A673 (cell line): ENCODE data around the gene SLC6A2. TPM values are rescaled to one million over a fixed set of nuclear protein-coding genes. Genes with fewer than 3 reads are reported as not detected.

Source experiments
- BruUV-seq: library from RNA; stranded (reverse); fragments of 400-500 nt; replicated peaks from 2 replicates; lab custom pipeline; 2021; lab: Mats Ljungman, UMichigan
- CTCF ChIA-PET: fragments of 300-600 bp; sonication (Branson Sonifier 250); formaldehyde crosslinking; loops from one replicate; lab custom pipeline; 2022; ENCODE audit warnings: antibody characterized with exemption; lab: Charles Lee
- POLR2A ChIA-PET: fragments of 300-600 bp; sonication (Branson Sonifier 250); formaldehyde crosslinking; loops from one replicate; lab custom pipeline; 2022; ENCODE audit warnings: antibody characterized with exemption; ENCODE audit not compliant: low non-redundant PET; lab: Charles Lee
- DNase-seq: peaks from one replicate; pipeline ENCODE4 v3.0.0-alpha.2; 2015; ENCODE audit warnings: low spot score
- H3K27ac ChIP-seq: fragments of 200-600 bp; sonication (generic); 2 replicates; pipeline ENCODE4 v1.5.1; 2016; ENCODE audit warnings: mixed run types, low read depth, mild to moderate bottlenecking, mixed read lengths, antibody characterized with exemption, low read length; ENCODE audit not compliant: poor library complexity, severe bottlenecking
- H3K27me3 ChIP-seq: fragments of 200-600 bp; sonication (generic); replicated peaks from 2 replicates; pipeline ENCODE4 v1.6.1; 2017; ENCODE audit warnings: mixed run types, low read depth, mild to moderate bottlenecking, mixed read lengths, antibody characterized with exemption, low read length; ENCODE audit not compliant: insufficient read depth, poor library complexity
- H3K36me3 ChIP-seq: fragments of 200-600 bp; sonication (generic); 2 replicates; pipeline ENCODE4 v1.6.1; 2016; ENCODE audit warnings: mixed run types, mild to moderate bottlenecking, mixed read lengths, antibody characterized with exemption, low read length; ENCODE audit not compliant: insufficient read depth, poor library complexity, severe bottlenecking
- H3K4me1 ChIP-seq: fragments of 200-600 bp; sonication (generic); 2 replicates; pipeline ENCODE4 v1.6.1; 2017; ENCODE audit warnings: mixed run types, mild to moderate bottlenecking, mixed read lengths, antibody characterized with exemption, low read length; ENCODE audit not compliant: insufficient read depth, poor library complexity, severe bottlenecking
- H3K4me3 ChIP-seq: fragments of 200-600 bp; sonication (generic); 2 replicates; pipeline ENCODE4 v1.5.1; 2016; ENCODE audit warnings: low read depth, mixed run types, mild to moderate bottlenecking, mixed read lengths, low read length; ENCODE audit not compliant: poor library complexity, severe bottlenecking
- H3K9me3 ChIP-seq: fragments of 200-600 bp; sonication (generic); 2 replicates; pipeline ENCODE4 v1.6.1; 2016; ENCODE audit warnings: mixed run types, low read depth, mild to moderate bottlenecking, mixed read lengths, antibody characterized with exemption, low read length; ENCODE audit not compliant: poor library complexity, severe bottlenecking
- CTCF ChIP-seq: fragments of 300-800, 200-600 bp; sonication (generic); conservative IDR thresholded peaks from 2 replicates; pipeline ENCODE4 v1.5.1; 2017; ENCODE audit warnings: low read depth, mild to moderate bottlenecking, antibody characterized with exemption, low read length, moderate library complexity, mixed read lengths
- EZH2 ChIP-seq: fragments of 200-600 bp; sonication (generic); IDR thresholded peaks from 2 replicates; pipeline ENCODE4 v1.6.1; 2017; ENCODE audit warnings: borderline replicate concordance, low read depth, mild to moderate bottlenecking, mixed read lengths, antibody characterized with exemption, low read length; ENCODE audit not compliant: poor library complexity, severe bottlenecking
- intact Hi-C: fragments of 100-400 bp; cut with micrococcal nuclease; formaldehyde crosslinking; loops from one replicate; pipeline ENCODE4 v1.10.0; 2022; ENCODE audit not compliant: unreplicated experiment
- total RNA-seq: library from RNA; stranded (reverse); gene quantifications from 2 replicates; pipeline ENCODE4 v1.2.3, GENCODE V29; 2021

The SLC6A2 gene
- total RNA-seq, 1 experiment from 2014 or later: not detected

- Histone ChIP-seq H3K4me1 (no peaks in the 10 kb centered on the region), H3K4me3 (no peak overlapping the region), H3K9me3 (no peaks in the 10 kb centered on the region), H3K27me3 (no peaks in the 10 kb centered on the region), H3K27ac (no peak overlapping the region), H3K36me3 (no peaks in the 10 kb centered on the region)
- ChIA-PET POLR2A (no interaction called here), CTCF (no interaction called here)
- no peak for DNase-seq
- no TSS peak for BruUV-seq
- no peak for TF ChIP-seq EZH2
- TF ChIP-seq CTCF: no peak
- intact Hi-C loops: no loop called here
These were observed 15.6 kb downstream of the SLC6A2 start for GRCh38 chr16:55671206-55671973.

GRCh38 chr16:55671974-55672280 is 16.1 kb downstream of the SLC6A2 start:
- no peaks in the 10 kb centered on the region for H3K36me3 ChIP-seq
- no peak overlapping the region for H3K4me3 ChIP-seq
- TF ChIP-seq CTCF: no peak
- H3K4me1 ChIP-seq: no peaks in the 10 kb centered on the region
- BruUV-seq: no TSS peak
- no peaks in the 10 kb centered on the region for H3K27me3 ChIP-seq
- H3K9me3 ChIP-seq: no peaks in the 10 kb centered on the region
- DNase-seq: no peak
- no peak overlapping the region for H3K27ac ChIP-seq
- ChIA-PET CTCF (no interaction called here), POLR2A (no interaction called here)
- intact Hi-C loops: no loop called here

- Histone ChIP-seq H3K4me1 (no peaks in the 10 kb centered on the region), H3K27me3 (no peaks in the 10 kb centered on the region), H3K4me3 (no peak overlapping the region), H3K9me3 (no peaks in the 10 kb centered on the region), H3K27ac (no peak overlapping the region), H3K36me3 (no peaks in the 10 kb centered on the region)
- no peak for DNase-seq
- intact Hi-C loops: no loop called here
- no TSS peak for BruUV-seq
- ChIA-PET POLR2A (no interaction called here), CTCF (no interaction called here)
- TF ChIP-seq EZH2 (no peak), CTCF (no peak)
These were observed 16.7 kb downstream of the SLC6A2 start for GRCh38 chr16:55672471-55672870.
